Measurements from ENCODE around the gene PHACTR1.

PHACTR1 gene

DNA sequence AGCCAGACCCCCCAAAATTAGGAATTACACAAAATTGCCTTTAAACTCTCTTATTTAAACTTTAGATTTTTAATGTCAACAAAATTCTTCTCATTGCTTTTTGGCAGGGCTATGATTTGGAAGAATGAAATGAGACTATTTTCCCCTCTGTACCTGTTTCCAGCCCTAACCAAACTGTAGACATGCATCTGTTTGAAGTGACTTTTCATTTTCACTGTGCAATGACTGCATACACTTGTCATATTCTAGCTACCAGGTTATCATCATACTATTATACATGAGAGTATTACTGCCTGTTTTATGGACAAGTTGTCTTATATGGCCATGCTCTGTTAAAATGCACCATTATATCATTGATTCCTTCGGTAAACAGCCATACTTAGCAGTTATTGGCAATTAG, 316.6 kb downstream of the PHACTR1 start:
- H3K9me3 ChIP-seq (ENCODE audit: control insufficient read depth in 5 of 5, low read length in 5 of 5): no peaks in the 10 kb centered on the region
- no peaks in the 10 kb centered on the region for H3K27me3 ChIP-seq (ENCODE audit: control insufficient read depth in 5 of 5, insufficient read depth in 4 of 5, low read length in 5 of 5)
- no peak overlapping the region for H3K4me3 ChIP-seq (ENCODE audit: low read depth in 1 of 5, low read length in 5 of 5)
- H3K27ac ChIP-seq (ENCODE audit: low read depth, low read length): no peak overlapping the region
- H3K36me3 ChIP-seq (ENCODE audit: control insufficient read depth in 5 of 5, insufficient read depth in 5 of 5, low read length in 5 of 5): no peaks in the 10 kb centered on the region
- H3K4me1 ChIP-seq (ENCODE audit: control insufficient read depth in 5 of 5, insufficient read depth in 5 of 5, low read length in 5 of 5): peaks cover 0 to 4% (median 0%) of the 10 kb centered on the region in 5 donors
- H3K9ac ChIP-seq (ENCODE audit: low read length in 5 of 5): no peak overlapping the region

DNA sequence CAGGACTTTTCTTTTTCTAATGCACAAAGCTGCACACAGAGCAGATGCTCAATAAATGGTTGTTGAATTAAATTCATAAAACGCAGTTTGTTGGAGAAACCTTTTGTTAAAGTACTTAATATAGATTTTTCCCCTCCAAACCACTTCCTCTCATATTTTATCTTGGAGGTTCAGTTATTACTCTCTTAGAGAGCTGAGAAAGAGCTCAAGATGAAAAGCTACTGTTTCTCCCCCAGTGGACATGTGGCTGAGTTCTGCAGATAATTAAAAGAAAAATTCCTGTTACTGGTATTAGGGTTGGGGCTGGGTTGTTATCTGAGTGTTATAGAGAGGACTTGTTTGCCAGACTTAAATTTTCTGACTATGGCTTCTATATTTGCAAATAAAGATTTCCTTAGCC, 317.7 kb downstream of the PHACTR1 start:
- Histone ChIP-seq H3K4me1 (ENCODE audit: control insufficient read depth in 5 of 5, insufficient read depth in 5 of 5, low read length in 5 of 5) (peaks cover 0 to 15% (median 3%) of the 10 kb centered on the region in 5 donors), H3K9me3 (ENCODE audit: control insufficient read depth in 5 of 5, low read length in 5 of 5) (no peaks in the 10 kb centered on the region), H3K36me3 (ENCODE audit: control insufficient read depth in 5 of 5, insufficient read depth in 5 of 5, low read length in 5 of 5) (no peaks in the 10 kb centered on the region), H3K9ac (ENCODE audit: low read length in 5 of 5) (no peak overlapping the region), H3K27ac (ENCODE audit: low read depth, low read length) (no peak overlapping the region), H3K4me3 (ENCODE audit: low read depth in 1 of 5, low read length in 5 of 5) (no peak overlapping the region), H3K27me3 (ENCODE audit: control insufficient read depth in 5 of 5, insufficient read depth in 4 of 5, low read length in 5 of 5) (no peaks in the 10 kb centered on the region)

DNA sequence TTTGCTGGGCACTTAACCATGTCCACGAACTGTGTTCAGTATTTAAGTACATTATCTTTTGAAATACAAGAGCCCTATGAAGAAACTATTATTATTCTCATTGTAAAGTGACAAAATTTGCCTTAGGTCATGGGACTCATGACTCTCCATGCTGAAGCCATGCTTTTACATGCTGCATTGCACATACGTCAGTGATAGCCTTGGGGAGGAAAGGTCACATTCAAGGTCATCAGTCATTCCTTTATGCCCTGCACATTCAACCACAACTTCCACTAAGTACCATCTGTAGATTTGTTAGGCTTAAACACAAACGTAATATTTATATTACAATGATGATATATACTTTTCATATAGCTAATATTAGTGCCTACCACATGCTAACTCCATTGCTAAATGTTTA, 319.0 kb downstream of the PHACTR1 start:
- no peak overlapping the region for H3K4me3 ChIP-seq (ENCODE audit: low read depth in 1 of 5, low read length in 5 of 5)
- no peaks in the 10 kb centered on the region for H3K9me3 ChIP-seq (ENCODE audit: control insufficient read depth in 5 of 5, low read length in 5 of 5)
- no peak overlapping the region for H3K27ac ChIP-seq (ENCODE audit: low read depth, low read length)
- no peaks in the 10 kb centered on the region for H3K36me3 ChIP-seq (ENCODE audit: control insufficient read depth in 5 of 5, insufficient read depth in 5 of 5, low read length in 5 of 5)
- H3K27me3 ChIP-seq (ENCODE audit: control insufficient read depth in 5 of 5, insufficient read depth in 4 of 5, low read length in 5 of 5): no peaks in the 10 kb centered on the region
- H3K9ac ChIP-seq (ENCODE audit: low read length in 5 of 5): no peak overlapping the region
- peaks cover 0 to 15% (median 3%) of the 10 kb centered on the region in 5 donors for H3K4me1 ChIP-seq (ENCODE audit: control insufficient read depth in 5 of 5, insufficient read depth in 5 of 5, low read length in 5 of 5)

DNA sequence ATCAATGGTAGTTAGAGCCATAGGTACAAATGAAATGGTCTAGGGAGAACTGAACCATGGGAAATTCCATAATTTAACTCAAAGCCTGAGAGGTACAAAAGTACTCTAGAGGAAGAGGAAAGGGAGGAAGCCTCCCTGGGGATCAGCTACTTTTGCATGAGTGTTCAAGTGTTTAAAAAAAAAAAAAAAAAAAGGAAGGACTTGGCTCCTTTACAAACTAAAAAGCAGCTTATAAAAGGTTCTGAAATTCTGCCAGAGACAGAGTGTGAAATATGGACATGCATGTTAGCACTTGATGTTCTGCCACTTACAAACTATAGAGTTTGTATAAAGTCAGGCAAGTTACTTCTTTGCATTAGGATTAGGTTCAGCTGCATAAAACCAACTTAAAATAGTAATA, 321.7 kb downstream of the PHACTR1 start:
- Histone ChIP-seq H3K27me3 (ENCODE audit: control insufficient read depth in 5 of 5, insufficient read depth in 4 of 5, low read length in 5 of 5) (no peaks in the 10 kb centered on the region), H3K4me1 (ENCODE audit: control insufficient read depth in 5 of 5, insufficient read depth in 5 of 5, low read length in 5 of 5) (peaks cover 0 to 15% (median 3%) of the 10 kb centered on the region in 5 donors), H3K9me3 (ENCODE audit: control insufficient read depth in 5 of 5, low read length in 5 of 5) (no peaks in the 10 kb centered on the region), H3K27ac (ENCODE audit: low read depth, low read length) (no peak overlapping the region), H3K4me3 (ENCODE audit: low read depth in 1 of 5, low read length in 5 of 5) (no peak overlapping the region), H3K9ac (ENCODE audit: low read length in 5 of 5) (no peak overlapping the region), H3K36me3 (ENCODE audit: control insufficient read depth in 5 of 5, insufficient read depth in 5 of 5, low read length in 5 of 5) (no peaks in the 10 kb centered on the region)

- no peaks in the 10 kb centered on the region for H3K27me3 ChIP-seq (ENCODE audit: control insufficient read depth in 5 of 5, insufficient read depth in 4 of 5, low read length in 5 of 5)
- H3K36me3 ChIP-seq (ENCODE audit: control insufficient read depth in 5 of 5, insufficient read depth in 5 of 5, low read length in 5 of 5): no peaks in the 10 kb centered on the region
- H3K27ac ChIP-seq (ENCODE audit: low read depth, low read length): no peak overlapping the region
- H3K4me3 ChIP-seq (ENCODE audit: low read depth in 1 of 5, low read length in 5 of 5): no peak overlapping the region
- peaks cover 0 to 15% (median 3%) of the 10 kb centered on the region in 5 donors for H3K4me1 ChIP-seq (ENCODE audit: control insufficient read depth in 5 of 5, insufficient read depth in 5 of 5, low read length in 5 of 5)
- H3K9ac ChIP-seq (ENCODE audit: low read length in 5 of 5): no peak overlapping the region
- H3K9me3 ChIP-seq (ENCODE audit: control insufficient read depth in 5 of 5, low read length in 5 of 5): no peaks in the 10 kb centered on the region
These were observed 322.2 kb downstream of the PHACTR1 start for GRCh38 chr6:13038741-13039190.

GRCh38 chr6:13044390-13044789, 327.8 kb downstream of the PHACTR1 start:
- H3K9ac ChIP-seq (ENCODE audit: low read length in 5 of 5): no peak overlapping the region
- no peaks in the 10 kb centered on the region for H3K36me3 ChIP-seq (ENCODE audit: control insufficient read depth in 5 of 5, insufficient read depth in 5 of 5, low read length in 5 of 5)
- H3K4me1 ChIP-seq (ENCODE audit: control insufficient read depth in 5 of 5, insufficient read depth in 5 of 5, low read length in 5 of 5): no peaks in the 10 kb centered on the region
- H3K27me3 ChIP-seq (ENCODE audit: control insufficient read depth in 5 of 5, insufficient read depth in 4 of 5, low read length in 5 of 5): no peaks in the 10 kb centered on the region
- no peak overlapping the region for H3K4me3 ChIP-seq (ENCODE audit: low read depth in 1 of 5, low read length in 5 of 5)
- no peaks in the 10 kb centered on the region for H3K9me3 ChIP-seq (ENCODE audit: control insufficient read depth in 5 of 5, low read length in 5 of 5)
- H3K27ac ChIP-seq (ENCODE audit: low read depth, low read length): no peak overlapping the region

GRCh38 chr6:13044896-13045295, 328.3 kb downstream of the PHACTR1 start:
- Histone ChIP-seq H3K9ac (ENCODE audit: low read length in 5 of 5) (no peak overlapping the region), H3K4me3 (ENCODE audit: low read depth in 1 of 5, low read length in 5 of 5) (no peak overlapping the region), H3K27me3 (ENCODE audit: control insufficient read depth in 5 of 5, insufficient read depth in 4 of 5, low read length in 5 of 5) (no peaks in the 10 kb centered on the region), H3K36me3 (ENCODE audit: control insufficient read depth in 5 of 5, insufficient read depth in 5 of 5, low read length in 5 of 5) (no peaks in the 10 kb centered on the region), H3K9me3 (ENCODE audit: control insufficient read depth in 5 of 5, low read length in 5 of 5) (no peaks in the 10 kb centered on the region), H3K4me1 (ENCODE audit: control insufficient read depth in 5 of 5, insufficient read depth in 5 of 5, low read length in 5 of 5) (peaks cover 0 to 3% (median 0%) of the 10 kb centered on the region in 5 donors), H3K27ac (ENCODE audit: low read depth, low read length) (no peak overlapping the region)

DNA sequence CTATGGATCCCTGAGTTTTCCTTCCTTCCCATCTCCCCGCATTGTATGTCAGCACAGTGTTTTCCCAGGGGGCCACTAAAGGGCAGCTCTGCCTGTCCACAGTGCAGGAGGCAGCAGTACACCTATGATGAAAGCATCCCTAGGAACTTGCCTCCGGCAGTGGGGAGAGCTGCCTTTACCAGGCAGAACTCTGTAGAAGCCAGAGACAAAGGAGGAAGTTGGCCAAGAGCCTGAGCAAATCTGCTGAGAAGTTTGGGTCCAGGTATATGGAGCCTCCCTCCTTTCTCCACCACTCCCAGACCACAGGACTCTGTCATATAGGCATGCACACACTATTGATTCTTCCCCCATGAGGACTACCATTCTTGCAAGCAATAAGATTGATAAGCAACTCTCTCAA, 329.1 kb downstream of the PHACTR1 start:
- Histone ChIP-seq H3K4me1 (ENCODE audit: control insufficient read depth in 5 of 5, insufficient read depth in 5 of 5, low read length in 5 of 5) (peaks cover 0 to 3% (median 0%) of the 10 kb centered on the region in 5 donors), H3K9me3 (ENCODE audit: control insufficient read depth in 5 of 5, low read length in 5 of 5) (no peaks in the 10 kb centered on the region), H3K27me3 (ENCODE audit: control insufficient read depth in 5 of 5, insufficient read depth in 4 of 5, low read length in 5 of 5) (no peaks in the 10 kb centered on the region), H3K36me3 (ENCODE audit: control insufficient read depth in 5 of 5, insufficient read depth in 5 of 5, low read length in 5 of 5) (no peaks in the 10 kb centered on the region), H3K9ac (ENCODE audit: low read length in 5 of 5) (no peak overlapping the region), H3K27ac (ENCODE audit: low read depth, low read length) (no peak overlapping the region), H3K4me3 (ENCODE audit: low read depth in 1 of 5, low read length in 5 of 5) (no peak overlapping the region)

DNA sequence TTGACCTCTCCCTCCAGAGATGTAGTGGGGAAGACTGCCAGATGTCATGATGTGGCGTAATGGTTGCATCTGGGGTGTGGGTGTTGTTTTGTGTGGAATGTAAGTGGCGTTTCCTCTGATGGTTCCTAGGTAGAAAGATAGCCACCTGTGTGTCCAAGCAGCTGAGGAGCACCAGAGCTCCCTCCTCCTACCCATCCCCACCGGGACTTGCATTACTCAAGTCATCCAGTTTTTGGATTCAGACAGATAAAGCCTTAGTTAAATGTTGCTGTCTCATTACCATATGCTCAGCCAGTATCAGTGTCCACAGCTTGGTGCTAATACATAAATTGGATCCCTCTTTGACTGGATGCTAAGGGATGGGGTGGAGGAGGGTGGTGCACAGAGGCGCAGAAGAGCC, 329.5 kb downstream of the PHACTR1 start:
- Histone ChIP-seq H3K9ac (ENCODE audit: low read length in 5 of 5) (no peak overlapping the region), H3K4me3 (ENCODE audit: low read depth in 1 of 5, low read length in 5 of 5) (no peak overlapping the region), H3K27ac (ENCODE audit: low read depth, low read length) (no peak overlapping the region), H3K36me3 (ENCODE audit: control insufficient read depth in 5 of 5, insufficient read depth in 5 of 5, low read length in 5 of 5) (no peaks in the 10 kb centered on the region), H3K4me1 (ENCODE audit: control insufficient read depth in 5 of 5, insufficient read depth in 5 of 5, low read length in 5 of 5) (peaks cover 0 to 3% (median 0%) of the 10 kb centered on the region in 5 donors), H3K9me3 (ENCODE audit: control insufficient read depth in 5 of 5, low read length in 5 of 5) (no peaks in the 10 kb centered on the region), H3K27me3 (ENCODE audit: control insufficient read depth in 5 of 5, insufficient read depth in 4 of 5, low read length in 5 of 5) (no peaks in the 10 kb centered on the region)

DNA sequence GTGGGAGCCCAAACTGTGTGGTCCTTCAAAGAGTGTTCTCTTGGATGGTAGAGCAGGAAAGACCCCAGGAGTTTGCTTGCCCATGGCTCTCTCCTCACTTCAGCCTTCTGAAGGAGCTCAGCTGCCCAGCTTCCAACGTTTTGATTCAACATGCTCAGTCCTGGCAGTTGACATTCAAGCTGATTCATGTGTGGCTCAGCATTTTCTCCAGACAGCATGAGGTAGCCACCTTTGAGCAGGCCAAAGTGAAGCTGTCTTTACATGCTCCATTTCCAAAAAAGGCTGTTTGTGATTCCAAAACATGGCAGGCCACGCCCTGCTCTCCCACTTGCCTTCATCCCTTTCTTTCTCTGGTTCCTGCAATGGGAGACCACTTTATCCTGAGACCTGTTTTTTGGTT, 331.5 kb downstream of the PHACTR1 start:
- H3K9ac ChIP-seq (ENCODE audit: low read length in 5 of 5): no peak overlapping the region
- H3K4me3 ChIP-seq (ENCODE audit: low read depth in 1 of 5, low read length in 5 of 5): no peak overlapping the region
- no peak overlapping the region for H3K27ac ChIP-seq (ENCODE audit: low read depth, low read length)
- no peaks in the 10 kb centered on the region for H3K9me3 ChIP-seq (ENCODE audit: control insufficient read depth in 5 of 5, low read length in 5 of 5)
- H3K4me1 ChIP-seq (ENCODE audit: control insufficient read depth in 5 of 5, insufficient read depth in 5 of 5, low read length in 5 of 5): peaks cover 0 to 3% (median 0%) of the 10 kb centered on the region in 5 donors
- H3K27me3 ChIP-seq (ENCODE audit: control insufficient read depth in 5 of 5, insufficient read depth in 4 of 5, low read length in 5 of 5): no peaks in the 10 kb centered on the region
- H3K36me3 ChIP-seq (ENCODE audit: control insufficient read depth in 5 of 5, insufficient read depth in 5 of 5, low read length in 5 of 5): no peaks in the 10 kb centered on the region
